ENCODE data around the gene FBXO42. TPM values are rescaled to one million over a fixed set of nuclear protein-coding genes. Genes with fewer than 3 reads are reported as not detected.

Gene FBXO42
- total RNA-seq, 6 donors from 2014 or later, result 20.8 to 41.9 (median 24.0) TPM

DNA sequence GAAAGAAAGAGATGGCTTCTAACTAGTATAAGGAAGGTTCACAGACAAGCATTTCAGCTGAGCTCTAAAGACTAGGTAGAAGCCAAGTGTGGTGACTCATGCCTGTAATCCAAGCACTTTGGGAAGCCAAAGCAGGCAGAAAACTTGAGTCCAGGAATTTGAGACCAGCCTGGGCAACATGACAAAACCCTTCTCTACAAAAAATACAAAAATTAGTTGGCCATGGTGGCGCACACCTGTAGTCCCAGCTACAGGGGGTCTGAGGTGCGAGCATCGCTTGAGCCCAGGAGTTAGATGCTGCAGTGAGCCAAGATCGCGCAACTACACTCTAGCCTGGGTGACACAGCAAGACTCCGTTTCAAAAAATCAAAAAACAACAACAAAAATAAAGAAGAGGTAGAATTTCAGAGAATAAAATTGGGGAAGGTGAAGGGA, 27.8 kb downstream of the FBXO42 start:
- H3K27me3 ChIP-seq, result no peaks in the 10 kb centered on the region
- DNase-seq, result peak in 1 of 2 donors; percentile 66
- H3K36me3 ChIP-seq, result no peaks in the 10 kb centered on the region
- no peak overlapping the region for H3K4me3 ChIP-seq
- no peaks in the 10 kb centered on the region for H3K9me3 ChIP-seq
- 88 to 95% methylated on average over 6 of the region's 6 CpGs for WGBS, 2 donors
- H3K27ac ChIP-seq, result peak overlapping the region in 1 of 4 donors; percentile 9
- no peak for TF ChIP-seq EP300 (IDR thresholded peaks at IDR 0.05)
- no peak for TF ChIP-seq POLR2AphosphoS5 (IDR thresholded peaks at IDR 0.05)
- peak; percentile 67 to 79 for ATAC-seq (ENCODE audit: low FRiP score in 2 of 2)
- peaks cover 5 to 42% (median 14%) of the 10 kb centered on the region in 4 donors for H3K4me1 ChIP-seq

DNA sequence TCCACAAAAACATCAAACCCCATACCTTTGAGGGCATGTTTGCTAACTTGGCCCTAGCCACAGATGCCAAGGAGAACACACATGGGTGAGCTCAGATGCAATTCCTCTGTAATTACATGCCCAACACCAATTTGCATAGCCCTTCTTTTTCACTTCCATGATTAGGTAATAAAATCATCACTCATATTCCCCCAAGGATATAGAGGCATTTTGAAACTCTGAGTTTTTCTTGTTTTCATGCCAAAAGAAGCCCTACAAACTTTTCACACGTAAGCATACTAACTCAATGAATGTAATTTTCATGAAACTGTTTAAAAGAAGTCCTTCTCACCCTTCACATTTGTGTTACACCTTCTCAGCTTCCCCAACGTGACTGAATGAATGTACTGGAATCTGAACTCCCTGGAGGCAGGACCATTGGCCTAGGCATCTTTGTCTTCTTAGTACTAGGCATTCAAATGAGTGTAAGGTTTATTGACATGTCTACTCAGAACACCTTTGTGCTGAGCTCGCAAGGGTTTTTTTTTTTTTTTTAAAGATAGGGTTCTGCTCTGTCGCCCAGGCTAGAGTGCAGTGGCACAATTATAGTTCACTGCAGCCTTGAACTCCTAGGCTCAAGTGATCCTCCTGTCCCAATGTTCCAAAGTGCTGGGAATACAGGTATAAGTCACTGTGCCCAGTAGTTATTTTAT, 31.0 kb downstream of the FBXO42 start:
- DNase-seq, result no peak
- Histone ChIP-seq H3K9me3 (no peaks in the 10 kb centered on the region), H3K36me3 (no peaks in the 10 kb centered on the region), H3K27me3 (no peaks in the 10 kb centered on the region), H3K27ac (no peak overlapping the region), H3K4me3 (no peak overlapping the region), H3K4me1 (peaks cover 9 to 41% (median 21%) of the 10 kb centered on the region in 4 donors)
- TF ChIP-seq, protein P1, sequence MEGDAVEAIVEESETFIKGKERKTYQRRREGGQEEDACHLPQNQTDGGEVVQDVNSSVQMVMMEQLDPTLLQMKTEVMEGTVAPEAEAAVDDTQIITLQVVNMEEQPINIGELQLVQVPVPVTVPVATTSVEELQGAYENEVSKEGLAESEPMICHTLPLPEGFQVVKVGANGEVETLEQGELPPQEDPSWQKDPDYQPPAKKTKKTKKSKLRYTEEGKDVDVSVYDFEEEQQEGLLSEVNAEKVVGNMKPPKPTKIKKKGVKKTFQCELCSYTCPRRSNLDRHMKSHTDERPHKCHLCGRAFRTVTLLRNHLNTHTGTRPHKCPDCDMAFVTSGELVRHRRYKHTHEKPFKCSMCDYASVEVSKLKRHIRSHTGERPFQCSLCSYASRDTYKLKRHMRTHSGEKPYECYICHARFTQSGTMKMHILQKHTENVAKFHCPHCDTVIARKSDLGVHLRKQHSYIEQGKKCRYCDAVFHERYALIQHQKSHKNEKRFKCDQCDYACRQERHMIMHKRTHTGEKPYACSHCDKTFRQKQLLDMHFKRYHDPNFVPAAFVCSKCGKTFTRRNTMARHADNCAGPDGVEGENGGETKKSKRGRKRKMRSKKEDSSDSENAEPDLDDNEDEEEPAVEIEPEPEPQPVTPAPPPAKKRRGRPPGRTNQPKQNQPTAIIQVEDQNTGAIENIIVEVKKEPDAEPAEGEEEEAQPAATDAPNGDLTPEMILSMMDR (IDR thresholded peaks at IDR 0.05), result no peak
- TF ChIP-seq EP300 (IDR thresholded peaks at IDR 0.05) (no peak), POLR2A (IDR thresholded peaks at IDR 0.05) (no peak), POLR2AphosphoS5 (IDR thresholded peaks at IDR 0.05) (no peak)
- 80 to 84% methylated on average over 4 of the region's 4 CpGs for WGBS, 2 donors
- no peak for ATAC-seq (ENCODE audit: low FRiP score in 2 of 2)

GRCh38 chr1:16318555-16318954, 33.7 kb downstream of the FBXO42 start:
- Histone ChIP-seq H3K9me3 (no peaks in the 10 kb centered on the region), H3K27me3 (no peaks in the 10 kb centered on the region), H3K4me1 (peaks cover 4 to 49% (median 16%) of the 10 kb centered on the region in 4 donors), H3K4me3 (no peak overlapping the region), H3K27ac (no peak overlapping the region), H3K36me3 (peaks cover 5 to 16% (median 10%) of the 10 kb centered on the region in 4 donors)
- peak in 1 of 2 donors; percentile 43 for DNase-seq
- TF ChIP-seq, protein P1 (IDR thresholded peaks at IDR 0.05), result no peak
- no peak for TF ChIP-seq EP300 (IDR thresholded peaks at IDR 0.05)
- TF ChIP-seq POLR2AphosphoS5 (IDR thresholded peaks at IDR 0.05), result no peak
- TF ChIP-seq POLR2A (IDR thresholded peaks at IDR 0.05), result no peak
- ATAC-seq (ENCODE audit: low FRiP score in 2 of 2), result peak; percentile 65 to 77
- WGBS, 2 donors, result 64 to 65% methylated on average over 3 of the region's 3 CpGs

DNA sequence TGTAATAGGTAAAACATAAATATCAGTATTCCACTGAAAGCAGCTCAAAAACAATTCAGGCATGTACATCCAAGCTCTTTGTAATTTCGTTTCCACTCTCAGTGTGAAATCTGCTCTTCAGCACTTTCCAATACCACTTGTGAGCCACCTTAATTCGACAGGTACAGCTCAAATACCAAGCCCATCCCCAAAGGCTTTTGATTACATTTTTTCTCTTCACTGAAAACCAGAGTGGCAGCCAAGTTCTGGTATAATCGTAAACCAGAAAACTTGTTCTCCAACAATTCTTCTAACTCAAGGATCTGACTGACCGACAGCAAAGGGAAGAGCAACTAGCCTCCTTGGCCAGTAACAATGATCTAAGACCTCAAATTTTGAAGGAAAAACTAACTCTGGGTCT, 36.8 kb downstream of the FBXO42 start:
- DNase-seq, result no peak
- Histone ChIP-seq H3K4me3 (no peak overlapping the region), H3K27me3 (no peaks in the 10 kb centered on the region), H3K36me3 (peaks cover 10 to 43% (median 20%) of the 10 kb centered on the region in 4 donors), H3K27ac (peak overlapping the region in 2 of 4 donors; percentile 18 to 28), H3K4me1 (peaks cover 4 to 32% (median 16%) of the 10 kb centered on the region in 4 donors), H3K9me3 (no peaks in the 10 kb centered on the region)
- 58 to 68% methylated on average over 4 of the region's 4 CpGs for WGBS, 2 donors
- TF ChIP-seq, protein P1 (IDR thresholded peaks at IDR 0.05), result no peak
- TF ChIP-seq EP300 (IDR thresholded peaks at IDR 0.05), result no peak
- no peak for TF ChIP-seq POLR2A (IDR thresholded peaks at IDR 0.05)
- TF ChIP-seq POLR2AphosphoS5 (IDR thresholded peaks at IDR 0.05), result no peak
- peak in 1 of 2 donors; percentile 67 for ATAC-seq (ENCODE audit: low FRiP score in 2 of 2)

DNA sequence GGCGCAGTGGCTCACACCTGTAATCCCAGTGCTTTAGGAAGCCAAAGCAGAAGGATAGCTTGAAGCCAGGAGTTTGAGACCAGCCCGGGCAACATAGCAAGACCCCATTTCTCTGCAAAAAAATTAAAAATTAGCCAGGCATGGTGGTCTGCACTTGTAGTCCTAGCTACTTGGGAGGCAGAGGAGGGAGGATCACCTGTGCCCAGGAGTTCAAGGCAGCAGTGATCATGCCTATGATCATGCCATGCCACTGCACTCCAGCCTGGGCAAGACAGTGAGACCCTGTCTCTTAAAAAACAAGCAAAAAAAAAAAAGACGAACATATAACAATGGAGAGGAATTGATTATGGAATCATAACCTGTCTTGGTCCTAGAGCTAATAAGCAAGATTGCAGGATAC, 45.1 kb downstream of the FBXO42 start:
- Histone ChIP-seq H3K36me3 (peaks cover 24 to 82% (median 57%) of the 10 kb centered on the region in 4 donors), H3K4me3 (no peak overlapping the region), H3K9me3 (no peaks in the 10 kb centered on the region), H3K27me3 (no peaks in the 10 kb centered on the region), H3K4me1 (no peaks in the 10 kb centered on the region), H3K27ac (no peak overlapping the region)
- DNase-seq, result no peak
- ATAC-seq (ENCODE audit: low FRiP score in 2 of 2), result no peak
- TF ChIP-seq POLR2A (IDR thresholded peaks at IDR 0.05) (no peak), POLR2AphosphoS5 (IDR thresholded peaks at IDR 0.05) (no peak), EP300 (IDR thresholded peaks at IDR 0.05) (no peak)
- TF ChIP-seq, protein P1 (IDR thresholded peaks at IDR 0.05), result no peak
- WGBS, 2 donors, result 81 to 100% methylated on average over 3 of the region's 3 CpGs

Measured in upper lobe of left lung (tissue), 6 donors.